ENCODE measurements around the gene PAQR7.

Gene PAQR7

DNA sequence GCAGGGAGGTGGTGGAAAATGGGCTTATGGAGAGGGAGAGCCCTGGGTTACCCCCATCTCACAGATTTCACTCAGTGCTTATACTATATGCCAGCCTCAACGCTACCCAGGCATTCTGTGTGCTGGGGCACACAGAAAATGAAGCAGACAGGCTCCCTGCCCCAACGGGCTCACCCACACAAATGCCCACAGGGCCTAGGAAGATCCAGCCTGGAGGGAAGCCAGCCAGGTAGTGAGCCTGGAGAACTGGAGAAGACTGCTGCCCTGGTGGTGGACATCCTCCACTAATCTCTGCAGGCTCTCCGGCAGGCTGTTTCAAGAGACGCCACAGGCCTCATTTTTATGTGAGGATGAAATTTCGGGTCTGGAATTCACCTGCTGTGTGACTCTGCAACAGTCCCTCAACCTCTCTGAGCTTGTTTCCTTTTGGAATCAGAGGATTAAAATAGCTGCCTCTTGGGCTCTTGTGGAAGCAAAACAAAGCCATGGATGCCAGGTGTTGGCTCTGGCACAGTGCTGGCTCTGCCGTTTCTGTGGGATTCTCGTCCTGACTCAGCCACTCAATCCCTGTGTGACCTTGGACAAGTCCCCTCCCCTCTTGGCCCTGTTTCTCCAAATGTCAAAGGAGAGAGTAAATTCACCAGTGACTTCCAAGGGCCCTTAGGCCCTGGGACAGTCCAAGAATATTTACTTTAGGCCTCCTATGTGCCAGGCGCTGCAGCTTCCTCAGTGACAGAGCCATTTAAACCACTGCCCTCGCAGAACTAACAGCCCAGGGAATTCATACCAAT lies 3.6 kb downstream of the PAQR7 start:
- DNase-seq = no peak

DNA sequence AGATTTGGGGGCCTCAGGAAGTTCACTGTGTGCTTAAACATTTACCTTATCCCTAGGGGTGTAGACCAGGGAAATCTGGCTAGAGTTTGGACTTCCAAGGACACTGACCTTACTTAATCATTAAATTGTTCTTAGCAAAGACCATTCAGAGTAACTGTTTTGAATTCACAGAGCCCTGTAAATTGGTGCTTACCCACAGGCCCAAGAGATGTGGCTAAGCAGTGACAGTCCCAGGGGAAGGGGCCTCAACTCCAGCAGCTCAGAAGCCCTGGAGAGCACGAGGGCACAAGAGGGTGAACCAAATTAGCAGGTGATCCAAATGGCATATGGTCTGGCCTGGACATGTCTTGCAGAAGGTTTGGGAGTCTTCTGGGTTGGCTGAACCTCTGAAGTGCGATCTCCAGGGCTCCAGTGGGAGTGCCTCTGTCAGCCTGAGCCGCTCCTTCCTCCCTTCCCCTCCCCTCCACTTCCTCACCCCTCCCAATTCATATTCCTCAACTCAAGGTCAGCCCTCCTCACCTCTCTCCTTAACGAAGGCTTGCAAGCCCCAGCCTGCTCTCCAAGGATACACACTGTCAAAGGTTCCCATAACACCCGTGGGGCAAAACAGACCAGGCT lies 4.3 kb downstream of the PAQR7 start:
- no peak for DNase-seq

DNA sequence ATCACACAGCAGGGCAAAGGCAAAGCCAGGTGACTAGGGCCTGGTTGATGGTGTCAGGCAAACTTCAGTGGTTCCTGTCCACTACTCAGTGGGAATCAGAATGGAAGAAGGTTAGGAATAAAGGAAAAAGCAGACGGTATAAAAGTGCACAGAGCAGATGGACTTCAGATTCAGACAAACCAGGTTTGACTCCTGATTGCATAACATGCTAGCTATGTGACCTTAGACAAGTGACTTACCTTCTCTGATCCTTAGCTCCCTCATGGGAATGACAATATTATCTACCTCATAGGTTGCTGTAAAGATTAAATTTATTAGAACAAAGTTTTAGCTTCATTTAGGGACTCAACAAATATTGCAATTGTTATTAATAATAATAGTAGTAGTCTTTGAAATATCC lies 4.9 kb downstream of the PAQR7 start:
- no peak for DNase-seq

DNA sequence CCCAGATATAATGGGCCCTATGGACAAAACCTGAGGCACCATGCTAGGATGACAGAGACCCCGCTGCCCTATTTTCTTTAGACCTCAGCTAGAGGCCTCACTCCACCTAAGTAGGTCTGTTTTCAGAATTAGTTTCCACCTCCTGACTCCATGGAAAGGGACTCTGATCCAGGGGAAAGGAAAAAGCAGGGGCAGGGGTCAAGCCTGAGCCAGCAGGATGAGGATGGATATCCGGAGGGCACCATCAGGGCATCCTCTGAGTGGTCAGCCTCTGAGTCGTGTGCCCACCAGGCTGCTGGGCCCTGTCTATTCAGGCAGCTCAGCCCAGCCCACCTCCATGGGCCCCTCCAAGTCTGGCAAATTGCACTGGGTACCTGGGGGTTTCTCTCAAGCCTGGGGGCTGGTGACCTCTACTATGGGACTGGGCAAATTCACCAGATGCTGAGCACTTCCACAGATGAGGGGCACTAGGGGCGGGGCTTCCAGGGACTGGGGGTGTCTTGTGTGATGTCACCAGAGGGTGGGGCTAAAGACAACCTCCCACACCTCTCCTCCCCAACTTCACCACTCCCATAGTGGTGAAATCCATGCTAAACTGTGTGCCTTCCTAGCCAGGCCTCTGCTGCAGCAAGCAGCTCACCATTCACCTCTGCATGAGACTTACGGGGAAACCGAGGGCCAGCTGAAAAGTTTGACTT lies 5.5 kb downstream of the PAQR7 start:
- no peak for DNase-seq

DNA sequence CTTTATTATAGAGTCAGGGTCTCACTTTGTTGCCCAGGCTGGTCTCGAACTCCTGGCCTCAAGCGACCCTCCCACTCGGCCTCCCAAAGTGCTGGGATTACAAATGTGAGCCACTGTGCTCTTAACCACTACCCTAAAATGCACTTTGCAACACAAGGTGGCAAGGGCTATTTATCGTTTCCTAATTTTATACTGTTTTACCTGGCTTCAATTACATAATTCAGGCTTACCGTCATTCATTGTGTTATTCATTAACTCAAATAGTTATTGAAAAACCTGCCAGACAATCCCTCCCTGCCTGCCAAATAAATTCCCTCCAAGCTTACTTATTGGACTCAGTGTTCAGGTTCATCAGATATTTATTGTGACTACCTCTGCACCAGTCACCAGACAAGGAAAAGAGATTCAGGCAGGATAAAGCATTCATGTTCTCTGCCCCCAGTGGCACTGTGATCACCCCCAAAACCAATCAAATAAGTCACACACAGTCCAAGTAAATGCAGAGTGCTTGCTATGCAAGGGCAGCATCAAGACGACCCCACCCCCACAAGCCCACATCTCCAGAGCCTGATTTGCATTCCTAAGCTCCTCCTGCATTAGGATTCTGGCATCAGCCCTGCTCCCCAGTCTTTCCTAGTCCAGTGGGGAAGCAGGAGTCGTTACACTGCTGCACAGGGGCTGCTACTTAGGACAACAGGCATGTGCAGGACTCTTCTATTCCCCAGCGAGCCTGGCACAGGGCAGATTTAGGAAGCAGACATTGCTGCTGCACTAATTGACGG lies 8.1 kb downstream of the PAQR7 start:
- no peak for DNase-seq

DNA sequence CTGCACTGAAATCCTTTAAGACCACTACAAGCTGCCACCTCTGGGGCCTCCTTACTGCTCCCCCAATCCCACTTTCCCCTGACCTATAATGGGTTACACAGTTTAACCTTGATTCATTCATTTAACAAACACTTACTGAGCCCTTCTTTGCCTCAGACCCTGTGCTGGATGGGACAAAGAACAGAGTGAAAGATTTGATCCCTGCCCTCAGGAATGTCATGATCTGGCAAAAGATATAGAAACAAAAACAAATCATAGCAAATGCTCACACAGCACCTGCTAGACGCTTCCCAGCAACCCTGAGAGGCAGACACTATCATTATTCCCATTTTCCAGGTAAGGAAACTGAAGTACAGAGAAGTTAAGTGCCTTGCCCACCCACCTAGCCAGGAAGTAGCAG lies 9.2 kb downstream of the PAQR7 start:
- DNase-seq = no peak

DNA sequence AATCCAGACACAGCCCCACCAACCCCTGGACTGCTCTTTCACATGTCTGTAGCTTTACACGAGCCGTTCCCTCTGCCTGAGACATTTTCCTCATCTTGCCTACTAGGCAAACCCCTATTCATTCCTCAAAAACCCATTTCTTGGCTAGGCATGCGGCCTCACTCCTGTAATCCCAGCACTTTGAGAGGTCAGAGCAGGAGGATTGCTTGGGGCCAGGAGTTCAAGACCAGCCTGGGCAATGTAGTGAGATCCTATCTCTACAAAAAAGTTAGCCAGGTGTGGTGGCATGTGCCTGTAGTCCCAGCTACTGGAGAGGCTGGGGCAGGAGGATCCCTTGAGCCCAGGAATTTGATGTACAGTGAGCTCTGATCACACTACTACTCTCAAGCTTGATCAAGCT lies 11.1 kb downstream of the PAQR7 start:
- DNase-seq = no peak

DNA sequence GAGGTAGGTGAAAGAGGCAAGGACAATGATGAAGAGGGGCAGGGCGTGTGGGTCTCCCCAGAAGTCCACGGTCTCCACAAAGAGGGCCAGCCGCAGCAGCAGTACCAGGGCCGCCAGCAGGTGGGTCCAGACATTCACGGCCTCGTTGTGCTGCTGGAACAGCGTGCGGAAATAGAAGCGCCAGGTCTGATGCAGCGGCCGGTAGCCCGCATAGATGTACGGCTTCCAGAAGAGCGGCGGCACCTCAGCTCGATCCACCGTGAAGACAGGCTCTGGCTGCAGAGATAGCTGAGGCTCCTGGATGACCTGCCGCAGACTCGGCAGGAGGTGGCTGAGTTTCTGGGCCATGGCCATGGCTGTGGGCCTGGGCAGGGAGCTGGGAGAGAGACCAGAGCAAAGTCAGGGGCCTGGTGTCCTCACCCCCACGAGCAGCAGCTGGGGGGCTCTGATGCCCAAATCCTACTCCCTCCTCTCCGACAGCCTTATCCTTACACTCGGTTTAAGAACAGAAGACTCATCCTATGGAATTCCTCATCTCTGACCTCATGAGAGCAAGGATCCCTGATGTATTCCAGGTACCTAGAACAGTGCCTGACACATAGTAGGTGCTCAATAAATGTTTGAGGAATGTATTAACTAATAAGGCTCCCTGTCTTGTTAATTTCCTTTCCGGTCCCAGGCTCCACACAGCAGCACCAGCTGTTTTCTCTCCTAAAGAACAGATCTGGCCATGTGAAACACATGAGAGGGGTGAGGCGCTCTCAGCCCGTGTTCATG lies 11.8 kb downstream of the PAQR7 start:
- DNase-seq = no peak

DNA sequence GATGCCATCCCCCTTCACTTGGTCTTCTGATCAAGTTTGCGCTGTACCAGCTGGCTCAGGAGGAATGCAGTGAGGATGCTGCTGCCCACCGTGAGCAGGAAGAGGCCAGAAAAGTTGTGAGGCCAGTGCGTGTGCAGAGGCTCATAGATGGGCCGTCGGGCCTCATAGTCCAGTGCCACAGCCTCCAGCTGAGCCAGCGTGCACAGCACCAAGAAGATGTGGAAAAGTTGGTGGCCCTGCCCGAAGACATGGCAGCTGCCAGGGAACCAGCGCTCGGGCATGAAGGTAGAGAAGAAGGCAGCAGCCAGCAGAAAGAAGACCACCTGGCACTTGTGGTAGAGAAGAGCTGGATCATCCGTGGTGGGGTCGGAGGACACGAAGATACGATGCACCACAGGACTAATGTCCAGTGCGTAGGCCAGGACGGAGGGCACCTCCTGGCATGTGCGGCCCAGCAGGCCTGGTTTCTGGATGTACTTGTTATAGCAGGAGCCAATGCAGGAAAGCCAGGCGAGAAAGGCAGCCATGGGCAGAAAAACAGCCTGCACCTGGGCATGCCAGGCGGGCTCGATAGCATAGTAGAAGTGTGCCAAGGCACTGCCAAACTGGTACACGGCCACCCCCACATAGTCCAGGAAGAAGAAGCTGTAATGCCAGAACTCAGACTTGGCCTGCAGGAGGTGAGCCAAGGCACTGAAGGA lies 12.6 kb downstream of the PAQR7 start:
- no peak for DNase-seq

DNA sequence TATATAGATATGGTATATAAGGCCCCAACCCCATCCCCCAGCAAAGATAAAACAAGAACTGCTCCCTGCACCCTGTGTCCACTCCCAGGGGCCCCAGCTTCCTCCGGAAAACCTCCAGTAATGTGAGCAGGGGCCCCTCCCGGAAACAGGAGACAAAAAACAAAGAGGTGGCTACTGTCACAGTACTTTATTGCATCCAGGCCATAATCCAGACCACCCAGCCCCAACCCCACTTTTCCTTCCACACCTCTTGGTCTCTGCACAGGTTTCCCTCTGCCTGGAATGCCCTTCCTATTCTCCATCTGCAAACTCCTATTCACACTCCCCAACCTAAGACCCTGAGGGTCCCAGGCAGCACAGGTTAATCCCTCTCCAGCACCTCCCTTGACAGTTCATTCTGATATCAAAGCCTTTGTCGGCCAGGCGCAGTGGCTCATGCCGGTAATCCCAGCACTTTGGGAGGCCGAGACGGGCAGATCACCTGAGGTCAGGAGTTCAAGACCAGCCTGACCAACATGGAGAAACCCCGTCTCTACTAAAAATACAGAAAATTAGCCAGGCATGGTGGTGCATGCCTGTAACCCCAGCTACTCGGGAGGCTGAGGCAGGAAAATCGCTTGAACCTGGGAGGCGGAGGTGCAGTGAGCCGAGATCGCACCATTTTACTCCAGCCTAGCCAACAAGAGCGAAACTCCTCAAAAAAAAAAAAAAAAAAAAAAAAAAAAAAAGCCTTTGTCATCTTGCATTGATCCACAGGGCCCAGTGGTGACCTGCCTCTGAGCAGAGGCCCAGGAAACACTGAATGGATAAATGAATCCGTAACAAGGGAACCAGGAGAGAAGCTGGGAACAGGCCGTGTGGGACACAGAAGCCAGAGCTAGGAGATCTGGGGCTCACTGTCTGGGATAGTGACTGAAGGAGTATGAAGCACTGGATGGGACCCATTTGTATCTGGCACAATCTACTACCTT lies 13.9 kb downstream of the PAQR7 start:
- DNase-seq = no peak

DNA sequence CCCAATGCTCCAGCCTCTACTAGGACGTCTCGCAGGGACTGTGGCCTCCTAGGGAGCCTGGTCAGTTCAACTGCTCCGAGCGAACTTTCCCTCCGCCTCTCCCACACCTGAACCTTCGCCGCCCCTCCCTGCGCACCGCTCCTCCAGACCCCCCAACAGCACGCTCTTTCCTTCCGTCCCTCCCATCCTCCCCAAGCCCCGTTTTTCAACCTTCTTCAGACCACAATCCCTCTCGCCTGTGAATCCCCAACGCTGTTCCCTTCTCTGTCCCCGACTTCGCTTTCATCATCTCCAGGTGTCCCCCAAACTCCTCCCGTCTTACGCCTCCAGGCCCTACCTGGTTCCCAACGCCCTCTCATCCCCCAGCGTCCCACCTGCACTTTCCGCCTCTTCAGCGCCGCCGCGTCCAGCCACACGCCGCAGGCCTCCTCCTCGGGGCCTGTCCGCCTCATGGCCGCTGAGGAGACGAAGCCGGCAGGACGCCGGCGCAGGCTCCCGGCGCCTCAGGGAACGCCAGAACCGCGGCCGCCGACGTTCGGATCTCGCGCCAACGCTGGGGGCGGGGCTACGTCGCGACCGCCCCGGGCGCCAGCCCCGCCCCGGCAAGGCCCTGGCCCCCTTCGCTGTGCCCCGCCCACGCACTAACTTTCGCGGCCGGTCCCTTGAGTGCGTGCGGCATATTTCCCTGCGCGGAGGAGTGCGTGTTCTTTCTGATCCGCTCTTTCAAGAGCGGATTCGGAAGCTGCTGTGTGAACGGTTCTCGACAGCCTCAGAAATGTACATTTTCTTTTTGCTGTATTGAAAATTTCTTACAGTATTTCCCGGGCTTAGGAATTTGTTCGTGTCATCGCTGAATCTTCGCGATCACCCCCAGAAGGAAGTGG lies 16.4 kb downstream of the PAQR7 start, which contains the start of gene AUNIP:
Gene AUNIP, minus strand, starts transcription at position 552 of the 884 bp plus-strand sequence. Its CDS starts 100 bp downstream, at position 452.
- no peak for DNase-seq

DNA sequence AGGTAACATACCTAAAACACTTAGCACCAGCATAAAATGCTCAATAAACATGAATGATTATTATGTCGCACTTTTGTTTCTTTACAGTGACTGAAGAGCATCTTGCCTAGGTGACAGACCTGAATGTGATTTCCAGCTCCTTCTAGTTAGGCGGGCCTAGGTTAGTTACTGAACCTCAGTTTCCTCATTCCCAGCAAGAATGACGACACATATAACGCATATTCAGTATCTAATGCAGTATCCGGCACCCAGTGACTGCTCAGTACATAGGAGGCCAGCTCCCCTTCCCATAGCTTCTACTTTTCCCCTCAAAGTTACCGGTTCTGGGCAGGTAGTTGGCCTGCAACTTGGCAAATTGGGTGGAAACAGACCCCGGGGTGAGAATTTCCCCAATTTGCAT lies 17.0 kb downstream of the PAQR7 start:
- no peak for DNase-seq

DNA sequence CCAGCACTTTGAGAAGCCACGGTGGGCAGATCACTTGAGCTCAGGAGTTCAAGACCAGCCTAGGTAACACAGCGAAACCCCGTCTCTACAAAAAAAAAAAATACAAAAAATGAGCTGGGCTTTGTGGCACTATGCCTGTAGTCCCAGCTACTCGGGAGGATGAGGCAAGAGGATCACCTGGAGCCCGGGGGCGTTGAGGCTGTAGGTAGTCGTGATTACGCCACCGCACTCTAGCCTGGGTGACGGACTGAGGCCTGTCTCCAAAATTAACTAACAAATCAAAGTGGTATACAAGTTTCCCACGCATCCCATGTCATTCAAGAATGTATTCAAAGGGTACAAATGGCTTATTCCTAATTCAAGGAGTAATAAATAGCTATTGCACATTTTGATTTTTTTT lies 18.7 kb downstream of the PAQR7 start:
- DNase-seq = no peak

DNA sequence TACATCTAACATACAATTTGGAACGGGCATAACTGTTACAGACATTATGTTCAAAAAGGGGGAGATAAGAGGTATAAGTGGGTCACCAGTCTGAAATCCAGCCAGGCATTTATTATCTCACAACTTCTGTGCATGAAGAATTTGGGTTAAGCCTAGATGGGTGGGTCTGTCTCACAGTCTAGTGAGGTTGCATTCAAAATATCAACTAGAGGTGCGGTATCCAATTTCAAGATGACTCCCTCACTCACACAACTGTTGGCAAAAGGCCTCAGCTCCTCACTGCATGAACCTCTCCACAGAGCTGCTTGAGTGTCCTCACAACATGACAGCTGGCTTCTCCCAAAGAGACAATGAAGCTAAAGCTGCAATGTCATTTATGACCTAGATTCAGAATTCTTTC lies 21.0 kb downstream of the PAQR7 start:
- DNase-seq = no peak

DNA sequence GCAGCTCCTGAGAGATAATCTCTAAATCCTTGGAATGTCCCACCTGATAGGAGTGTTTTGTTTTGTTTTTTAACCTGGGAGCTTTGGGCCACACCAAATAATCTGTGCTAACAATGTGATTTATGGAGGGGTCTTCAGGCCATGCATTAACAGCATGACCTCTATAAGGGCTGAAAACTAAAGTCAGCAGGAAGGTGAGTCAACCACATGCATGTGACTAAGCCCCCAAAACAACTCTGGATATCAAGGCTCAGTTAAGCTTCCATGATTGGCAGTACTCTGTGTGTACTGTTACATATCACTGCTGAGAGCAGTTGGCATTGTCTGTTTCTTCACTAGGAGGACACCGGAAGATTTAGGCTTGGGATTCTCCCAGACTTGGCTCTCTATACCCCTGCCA lies 27.0 kb downstream of the PAQR7 start:
- no peak for DNase-seq

DNA sequence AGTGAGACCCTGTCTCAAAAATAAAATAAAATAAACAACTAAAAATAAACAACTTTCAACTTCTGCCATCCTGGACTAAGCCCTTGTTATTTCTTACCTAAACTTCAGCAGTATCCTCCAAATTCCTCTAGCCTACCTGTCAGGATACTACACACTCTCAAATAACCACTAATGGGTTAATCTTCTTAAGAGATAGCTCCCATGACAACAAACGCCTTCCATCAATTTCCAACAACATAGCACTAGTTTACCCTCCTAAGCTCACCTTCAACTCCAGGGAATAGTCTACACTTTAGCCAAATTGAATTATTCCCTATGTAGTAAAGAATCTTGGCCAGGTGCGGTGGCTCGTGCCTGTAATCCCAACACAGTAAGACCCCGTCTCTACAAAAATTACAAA lies 27.6 kb downstream of the PAQR7 start:
- no peak for DNase-seq

DNA sequence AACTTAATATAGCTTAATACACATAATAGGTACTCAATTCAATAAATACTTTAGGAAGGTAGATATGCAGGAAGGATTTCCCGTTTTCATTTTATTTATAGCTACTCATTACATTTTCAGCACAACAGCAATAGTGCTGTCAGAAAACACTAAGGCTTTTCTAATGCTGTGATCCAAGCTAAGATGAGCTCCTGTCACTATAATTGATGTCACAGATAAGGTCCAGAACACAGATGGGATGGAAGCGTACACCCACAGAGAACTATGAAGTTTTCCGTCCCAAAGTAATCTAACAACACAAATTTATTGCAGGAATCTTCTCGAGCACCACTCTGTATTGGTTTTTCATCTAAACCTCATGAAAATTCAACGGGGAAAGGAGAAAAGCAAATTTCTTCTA lies 29.8 kb downstream of the PAQR7 start:
- no peak for DNase-seq

DNA sequence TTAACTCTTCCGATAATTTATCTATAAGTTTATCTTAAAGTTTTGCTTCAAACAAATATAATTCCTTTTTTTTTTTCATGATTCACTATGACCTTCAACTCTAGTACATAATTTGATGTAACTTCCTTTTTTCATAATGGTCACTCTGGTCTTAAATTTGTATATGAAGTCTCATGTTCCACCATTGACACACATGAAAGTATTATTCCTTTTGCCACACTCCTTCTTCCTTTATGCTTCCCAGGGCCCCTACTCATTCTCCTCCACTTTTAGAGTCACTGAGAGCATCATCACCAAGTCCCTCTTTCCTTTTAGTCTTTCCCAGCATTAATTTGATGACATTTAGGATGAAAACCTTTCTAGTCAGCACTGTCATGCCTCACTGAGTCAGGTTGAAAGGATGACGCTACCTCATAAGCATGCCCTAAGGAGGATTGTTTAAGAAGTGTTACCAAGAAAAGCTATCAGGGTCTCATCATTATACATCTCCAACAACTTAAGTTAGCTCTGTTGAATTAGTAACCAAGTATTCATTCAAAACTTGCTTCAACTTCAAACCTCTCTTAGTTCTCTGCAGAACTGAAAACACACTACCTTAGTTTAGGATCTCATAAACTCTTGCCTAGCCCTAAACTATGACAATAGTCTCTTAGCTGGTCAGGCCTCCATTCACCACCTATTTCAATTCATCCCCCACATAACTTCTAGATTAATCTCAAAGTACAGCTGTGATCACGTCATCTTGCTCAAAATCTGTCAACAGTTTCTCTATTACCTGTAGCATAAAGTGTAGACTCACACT lies 30.8 kb downstream of the PAQR7 start:
- no peak for DNase-seq

DNA sequence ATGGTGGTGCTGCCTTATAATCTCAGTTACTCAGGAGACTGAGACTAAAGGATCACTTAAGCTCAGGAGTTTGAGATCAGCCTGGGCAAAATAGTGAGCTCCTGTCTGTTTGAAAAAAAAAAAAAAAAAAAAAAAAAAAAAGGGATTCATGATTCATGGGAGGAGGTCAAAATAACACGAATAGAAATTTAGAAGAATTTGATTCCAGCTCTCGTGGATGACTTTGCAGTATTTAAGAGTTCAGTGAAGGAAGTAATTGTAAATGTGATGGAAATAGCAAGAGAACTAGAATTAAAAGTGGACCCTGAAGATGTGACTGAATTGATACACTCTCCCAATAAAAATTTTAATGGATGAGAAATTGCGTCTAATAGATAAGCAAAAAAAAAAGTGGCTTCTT lies 32.0 kb downstream of the PAQR7 start:
- no peak for DNase-seq

All from cortex of kidney (tissue), 1 donor.